ENCODE results near the gene CSMD2. TPM values are rescaled to one million over a fixed set of nuclear protein-coding genes. Genes with fewer than 3 reads are reported as not detected.

CSMD2 gene
- polyA plus RNA-seq, 1 of the 3 experiments (the other 2 are of a cell fraction) = not detected

DNA sequence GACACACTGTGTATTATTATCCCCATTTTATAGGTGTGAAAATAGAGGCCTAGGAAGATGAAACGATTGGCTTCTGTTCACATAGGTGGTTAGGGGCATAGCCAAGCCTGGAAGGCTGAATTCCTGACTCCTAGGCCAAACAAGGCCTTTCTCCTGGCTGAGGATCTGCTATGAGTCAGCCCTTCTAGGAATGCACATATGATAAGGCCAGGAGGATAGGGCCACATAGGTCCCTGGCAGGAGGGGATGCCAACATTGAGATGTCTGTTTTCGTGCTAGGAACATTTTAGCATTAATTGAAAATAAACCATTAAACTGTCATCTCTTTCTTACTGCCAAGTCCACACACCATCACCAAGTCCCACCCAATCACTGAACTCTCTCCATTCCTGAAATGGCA is 9.2 kb downstream of the CSMD2 start:
- H3K4me1 ChIP-seq (ENCODE audit: control insufficient read depth in 1 of 2, insufficient read depth in 2 of 2, low read depth in 1 of 2, low read length in 1 of 2) = no peaks in the 10 kb centered on the region
- TF ChIP-seq FOXJ3 (CRISPR knock-in tag; IDR thresholded peaks at IDR 0.05) (no peak), RXRA (IDR thresholded peaks at IDR 0.05; ENCODE audit: borderline replicate concordance, low read depth) (no peak), FOXM1 (IDR thresholded peaks at IDR 0.05; ENCODE audit: low read depth) (no peak), GATA2 (CRISPR knock-in tag; IDR thresholded peaks at IDR 0.05) (no peak), TAF1 (IDR thresholded peaks at IDR 0.05; ENCODE audit: borderline replicate concordance, low read depth, low read length) (no peak)
- TF ChIP-seq, protein P1, sequence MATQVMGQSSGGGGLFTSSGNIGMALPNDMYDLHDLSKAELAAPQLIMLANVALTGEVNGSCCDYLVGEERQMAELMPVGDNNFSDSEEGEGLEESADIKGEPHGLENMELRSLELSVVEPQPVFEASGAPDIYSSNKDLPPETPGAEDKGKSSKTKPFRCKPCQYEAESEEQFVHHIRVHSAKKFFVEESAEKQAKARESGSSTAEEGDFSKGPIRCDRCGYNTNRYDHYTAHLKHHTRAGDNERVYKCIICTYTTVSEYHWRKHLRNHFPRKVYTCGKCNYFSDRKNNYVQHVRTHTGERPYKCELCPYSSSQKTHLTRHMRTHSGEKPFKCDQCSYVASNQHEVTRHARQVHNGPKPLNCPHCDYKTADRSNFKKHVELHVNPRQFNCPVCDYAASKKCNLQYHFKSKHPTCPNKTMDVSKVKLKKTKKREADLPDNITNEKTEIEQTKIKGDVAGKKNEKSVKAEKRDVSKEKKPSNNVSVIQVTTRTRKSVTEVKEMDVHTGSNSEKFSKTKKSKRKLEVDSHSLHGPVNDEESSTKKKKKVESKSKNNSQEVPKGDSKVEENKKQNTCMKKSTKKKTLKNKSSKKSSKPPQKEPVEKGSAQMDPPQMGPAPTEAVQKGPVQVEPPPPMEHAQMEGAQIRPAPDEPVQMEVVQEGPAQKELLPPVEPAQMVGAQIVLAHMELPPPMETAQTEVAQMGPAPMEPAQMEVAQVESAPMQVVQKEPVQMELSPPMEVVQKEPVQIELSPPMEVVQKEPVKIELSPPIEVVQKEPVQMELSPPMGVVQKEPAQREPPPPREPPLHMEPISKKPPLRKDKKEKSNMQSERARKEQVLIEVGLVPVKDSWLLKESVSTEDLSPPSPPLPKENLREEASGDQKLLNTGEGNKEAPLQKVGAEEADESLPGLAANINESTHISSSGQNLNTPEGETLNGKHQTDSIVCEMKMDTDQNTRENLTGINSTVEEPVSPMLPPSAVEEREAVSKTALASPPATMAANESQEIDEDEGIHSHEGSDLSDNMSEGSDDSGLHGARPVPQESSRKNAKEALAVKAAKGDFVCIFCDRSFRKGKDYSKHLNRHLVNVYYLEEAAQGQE (IDR thresholded peaks at IDR 0.05; ENCODE audit: low read depth, low read length) = no peak
- TF ChIP-seq, protein P2, sequence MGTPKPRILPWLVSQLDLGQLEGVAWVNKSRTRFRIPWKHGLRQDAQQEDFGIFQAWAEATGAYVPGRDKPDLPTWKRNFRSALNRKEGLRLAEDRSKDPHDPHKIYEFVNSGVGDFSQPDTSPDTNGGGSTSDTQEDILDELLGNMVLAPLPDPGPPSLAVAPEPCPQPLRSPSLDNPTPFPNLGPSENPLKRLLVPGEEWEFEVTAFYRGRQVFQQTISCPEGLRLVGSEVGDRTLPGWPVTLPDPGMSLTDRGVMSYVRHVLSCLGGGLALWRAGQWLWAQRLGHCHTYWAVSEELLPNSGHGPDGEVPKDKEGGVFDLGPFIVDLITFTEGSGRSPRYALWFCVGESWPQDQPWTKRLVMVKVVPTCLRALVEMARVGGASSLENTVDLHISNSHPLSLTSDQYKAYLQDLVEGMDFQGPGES (IDR thresholded peaks at IDR 0.05; ENCODE audit: low read depth, low read length) = no peak
- no peaks in the 10 kb centered on the region for H3F3A ChIP-seq (replicated peaks; ENCODE audit: insufficient read depth)
- no peak for DNase-seq
- CTCF ChIA-PET = interaction anchor here (5.3 kb wide), 1 partner anchor 8 kb away, joined by 35 read pairs; the partner anchor contains the start of gene CSMD2
- no peak overlapping the region for H3K4me2 ChIP-seq
- no peak overlapping the region for H3K27ac ChIP-seq (ENCODE audit: low read depth in 2 of 2, low read length in 1 of 2)
- H3K79me2 ChIP-seq (ENCODE audit: insufficient read depth) = no peaks in the 10 kb centered on the region
- no peaks in the 10 kb centered on the region for H3K9me2 ChIP-seq
- no peak overlapping the region for H3K9ac ChIP-seq
- no peak overlapping the region for H2AFZ ChIP-seq (ENCODE audit: low read depth)
- H3K9me3 ChIP-seq = no peaks in the 10 kb centered on the region
- 14% methylated on average over 2 of the region's 2 CpGs for WGBS (ENCODE audit: low lambda C conversion rate)
- H4K20me1 ChIP-seq (ENCODE audit: insufficient read depth) = no peaks in the 10 kb centered on the region
- H3K27me3 ChIP-seq (ENCODE audit: insufficient read depth) = no peaks in the 10 kb centered on the region
- POLR2A ChIA-PET = no interaction called here
- H3K4me3 ChIP-seq (ENCODE audit: low read depth in 2 of 2, low read length in 1 of 2) = no peak overlapping the region
- no peaks in the 10 kb centered on the region for H3K36me3 ChIP-seq (replicated peaks in 1 of 2; ENCODE audit: control insufficient read depth in 1 of 2, insufficient read depth in 2 of 2, low read length in 1 of 2)

DNA sequence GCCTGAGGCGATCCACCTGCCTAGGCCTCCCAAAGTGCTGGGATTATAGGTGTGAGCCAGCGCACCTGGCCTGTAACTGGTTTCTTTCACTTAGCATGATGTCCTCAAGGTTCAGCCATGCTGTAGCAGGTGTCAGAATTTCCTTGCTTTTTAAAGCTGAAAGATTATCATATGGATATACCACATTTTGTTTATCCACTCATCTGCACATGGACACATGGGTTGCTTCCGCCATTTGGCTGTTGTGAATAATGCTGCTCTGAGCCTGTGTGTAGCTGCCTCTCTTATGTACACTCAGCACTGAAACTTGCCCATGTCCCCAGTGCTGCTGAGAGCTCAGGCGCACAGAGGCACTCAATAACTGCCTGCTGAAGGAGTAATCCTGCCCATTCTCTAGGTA is 11.8 kb downstream of the CSMD2 start:
- TF ChIP-seq EP300 (IDR thresholded peaks at IDR 0.05; ENCODE audit: borderline replicate concordance in 1 of 2, low read depth in 1 of 2, low read length in 1 of 2) (no peak), RCOR1 (IDR thresholded peaks at IDR 0.05; ENCODE audit: low read length) (no peak), FOSL2 (IDR thresholded peaks at IDR 0.05; ENCODE audit: borderline replicate concordance, low read depth) (no peak)
- no peaks in the 10 kb centered on the region for H3K79me2 ChIP-seq (ENCODE audit: insufficient read depth)
- H3K9me2 ChIP-seq = no peaks in the 10 kb centered on the region
- no peak overlapping the region for H2AFZ ChIP-seq (ENCODE audit: low read depth)
- H3K4me3 ChIP-seq (ENCODE audit: low read depth in 2 of 2, low read length in 1 of 2) = no peak overlapping the region
- H3K4me1 ChIP-seq (ENCODE audit: control insufficient read depth in 1 of 2, insufficient read depth in 2 of 2, low read depth in 1 of 2, low read length in 1 of 2) = no peaks in the 10 kb centered on the region
- no peaks in the 10 kb centered on the region for H4K20me1 ChIP-seq (ENCODE audit: insufficient read depth)
- ChIA-PET POLR2A (no interaction called here), CTCF (interaction anchor here (5.3 kb wide), 1 partner anchor 10 kb away, joined by 35 read pairs; the partner anchor contains the start of gene CSMD2)
- no peak overlapping the region for H3K4me2 ChIP-seq
- no peaks in the 10 kb centered on the region for H3K36me3 ChIP-seq (replicated peaks in 1 of 2; ENCODE audit: control insufficient read depth in 1 of 2, insufficient read depth in 2 of 2, low read length in 1 of 2)
- no peak overlapping the region for H3K9ac ChIP-seq
- no peaks in the 10 kb centered on the region for H3F3A ChIP-seq (replicated peaks; ENCODE audit: insufficient read depth)
- no peaks in the 10 kb centered on the region for H3K27me3 ChIP-seq (ENCODE audit: insufficient read depth)
- WGBS (ENCODE audit: low lambda C conversion rate) = 46% methylated on average over 3 of the region's 4 CpGs
- H3K27ac ChIP-seq (ENCODE audit: low read depth in 2 of 2, low read length in 1 of 2) = no peak overlapping the region
- no peaks in the 10 kb centered on the region for H3K9me3 ChIP-seq
- DNase-seq = no peak
